NK-92 treated with Interleukin-12 subunit alpha and Interleukin-12 subunit beta, amount 100 ng/mL, for 24 hours (cell line): ENCODE measurements around the gene MCF2L.

Source experiments
- DNase-seq: peaks from one replicate; lab custom pipeline; 2025; lab: John Stamatoyannopoulos, UW

MCF2L gene

DNA sequence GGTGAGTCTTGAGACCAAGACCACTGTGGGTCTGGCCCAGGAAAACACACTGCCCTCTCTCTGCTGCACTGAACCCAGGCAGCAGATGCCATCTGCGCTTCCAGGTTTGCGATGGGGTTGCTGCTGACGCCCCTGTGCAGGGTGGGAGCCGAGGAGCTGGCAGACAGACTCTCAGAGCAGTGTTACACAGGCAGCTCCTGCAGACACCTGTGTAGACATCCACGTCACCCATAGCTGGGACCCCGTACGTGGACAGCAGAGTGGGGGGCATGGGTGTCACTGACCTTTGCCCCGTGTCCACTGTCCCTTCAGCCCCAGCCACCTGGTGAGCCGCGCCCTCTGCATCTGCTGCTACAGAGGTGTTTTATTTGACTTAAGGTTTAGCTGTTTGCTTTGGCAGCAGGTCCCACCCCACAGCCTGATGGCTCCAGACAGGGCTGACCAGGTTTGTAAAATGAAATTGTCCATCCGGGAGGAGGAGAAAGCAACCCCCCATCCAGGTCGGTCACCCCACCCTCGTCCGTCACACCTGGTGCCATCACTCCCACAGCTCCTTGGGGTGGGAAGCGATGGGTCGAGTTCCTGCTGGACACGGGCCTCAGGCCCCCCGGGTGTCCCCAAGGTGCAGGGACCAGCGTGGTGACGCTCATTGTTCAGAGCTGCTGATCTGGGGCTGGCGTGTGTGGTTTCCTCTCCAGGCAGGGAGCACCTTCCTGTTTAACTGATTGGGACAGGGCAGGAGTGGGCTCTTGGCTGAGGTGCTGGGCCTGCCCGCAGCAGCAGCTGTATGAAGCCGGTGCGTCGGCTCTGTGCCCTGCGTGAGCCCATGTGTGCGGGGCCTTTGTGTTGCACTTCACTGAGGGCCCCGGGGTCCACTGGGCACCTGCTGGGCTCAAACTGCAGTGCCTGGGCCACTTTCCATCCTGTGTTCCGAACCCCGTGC lies 28.4 kb downstream of the MCF2L start:
- DNase-seq: no peak

DNA sequence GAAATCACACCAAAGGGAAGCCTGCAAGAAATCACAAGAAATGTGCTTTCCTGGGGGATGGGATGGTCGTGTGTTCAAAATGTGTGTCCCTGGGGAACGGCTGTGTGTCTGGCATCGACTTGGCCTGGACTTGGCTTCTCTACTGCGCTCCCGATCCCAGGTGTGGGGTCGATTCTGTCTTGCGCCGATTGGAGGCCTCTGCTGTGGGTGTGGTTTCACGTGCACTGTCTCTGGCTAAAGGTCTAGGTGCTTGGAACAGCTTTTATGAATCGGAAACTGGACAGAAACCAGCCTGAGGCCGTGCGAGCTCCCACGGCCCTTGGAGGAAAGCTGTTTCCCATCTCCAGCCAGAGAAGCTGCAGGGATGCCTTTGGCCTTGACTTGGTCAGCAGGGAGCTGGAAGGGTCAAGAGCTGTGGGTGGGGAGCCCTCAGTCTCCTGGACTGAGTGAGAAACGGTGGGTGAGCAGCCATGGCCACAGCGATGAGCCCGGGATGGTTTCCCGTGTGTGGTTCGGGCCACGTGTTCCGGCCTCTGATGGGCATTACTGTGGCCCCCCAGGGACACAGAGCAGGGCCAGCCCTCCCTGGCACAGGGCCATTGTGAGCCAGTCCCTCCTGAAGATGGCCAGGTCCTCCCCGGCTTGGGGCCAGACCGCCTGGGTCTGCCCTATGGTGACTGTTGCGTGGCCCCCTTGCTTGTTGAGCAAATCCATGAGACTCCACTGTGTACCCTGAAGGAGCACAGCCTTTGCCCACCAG lies 29.7 kb downstream of the MCF2L start:
- DNase-seq: no peak

DNA sequence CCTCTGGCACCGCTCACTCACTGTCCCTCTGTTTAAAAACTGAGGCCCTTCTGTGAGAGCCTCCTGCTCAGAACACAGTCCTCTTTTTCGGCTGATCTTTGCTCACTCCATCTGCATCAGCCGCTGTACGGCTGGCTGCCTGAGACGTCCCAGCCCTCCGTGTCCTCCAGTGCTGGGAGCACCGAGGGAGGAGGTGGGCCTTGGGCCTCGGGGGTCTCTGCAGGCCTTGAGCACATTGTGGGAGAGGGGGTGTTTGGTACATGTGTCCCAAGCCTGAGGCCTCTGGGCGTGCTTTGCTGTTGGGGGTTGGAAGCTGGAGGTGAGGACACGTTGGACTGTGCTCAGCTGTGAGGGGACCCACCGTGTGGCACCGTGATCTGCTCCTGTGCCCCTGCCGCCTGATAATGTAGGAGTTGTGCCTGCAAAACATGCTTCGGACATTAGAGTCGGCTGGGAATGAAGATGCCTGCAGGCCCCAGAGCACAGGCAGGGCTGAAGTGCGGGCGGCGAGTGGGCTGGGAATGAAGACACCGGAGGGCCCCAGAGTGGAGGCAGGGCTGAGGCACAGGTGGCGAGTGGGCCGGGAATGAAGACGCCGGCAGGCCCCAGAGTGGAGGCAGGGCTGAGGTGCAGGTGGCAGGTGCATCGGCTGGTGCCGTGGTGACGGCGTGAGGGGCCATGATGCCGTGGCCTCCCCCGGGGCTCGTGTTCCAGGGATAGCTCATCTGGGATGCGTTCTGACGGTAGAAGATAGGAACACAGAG lies 30.6 kb downstream of the MCF2L start:
- no peak for DNase-seq

DNA sequence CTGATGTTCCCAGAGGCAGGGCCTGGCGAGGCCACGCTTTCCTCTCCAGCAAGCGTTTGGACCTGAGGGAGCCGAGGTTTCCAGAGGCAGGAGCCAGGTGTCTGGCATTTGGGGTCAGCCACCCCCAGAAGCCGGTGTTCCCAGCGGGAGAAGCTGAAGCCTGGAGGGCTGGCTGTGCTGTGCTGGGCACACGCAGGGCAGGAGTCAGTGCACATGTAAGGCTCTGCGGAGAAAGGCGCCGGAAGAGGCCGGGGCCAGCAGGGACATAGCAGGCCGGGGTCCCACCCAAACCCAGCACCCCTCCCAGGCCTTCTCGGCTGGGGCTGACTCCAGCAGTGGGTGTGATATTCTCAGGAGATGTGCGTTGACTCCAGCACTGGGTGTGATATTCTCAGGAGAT lies 31.6 kb downstream of the MCF2L start:
- DNase-seq: no peak

DNA sequence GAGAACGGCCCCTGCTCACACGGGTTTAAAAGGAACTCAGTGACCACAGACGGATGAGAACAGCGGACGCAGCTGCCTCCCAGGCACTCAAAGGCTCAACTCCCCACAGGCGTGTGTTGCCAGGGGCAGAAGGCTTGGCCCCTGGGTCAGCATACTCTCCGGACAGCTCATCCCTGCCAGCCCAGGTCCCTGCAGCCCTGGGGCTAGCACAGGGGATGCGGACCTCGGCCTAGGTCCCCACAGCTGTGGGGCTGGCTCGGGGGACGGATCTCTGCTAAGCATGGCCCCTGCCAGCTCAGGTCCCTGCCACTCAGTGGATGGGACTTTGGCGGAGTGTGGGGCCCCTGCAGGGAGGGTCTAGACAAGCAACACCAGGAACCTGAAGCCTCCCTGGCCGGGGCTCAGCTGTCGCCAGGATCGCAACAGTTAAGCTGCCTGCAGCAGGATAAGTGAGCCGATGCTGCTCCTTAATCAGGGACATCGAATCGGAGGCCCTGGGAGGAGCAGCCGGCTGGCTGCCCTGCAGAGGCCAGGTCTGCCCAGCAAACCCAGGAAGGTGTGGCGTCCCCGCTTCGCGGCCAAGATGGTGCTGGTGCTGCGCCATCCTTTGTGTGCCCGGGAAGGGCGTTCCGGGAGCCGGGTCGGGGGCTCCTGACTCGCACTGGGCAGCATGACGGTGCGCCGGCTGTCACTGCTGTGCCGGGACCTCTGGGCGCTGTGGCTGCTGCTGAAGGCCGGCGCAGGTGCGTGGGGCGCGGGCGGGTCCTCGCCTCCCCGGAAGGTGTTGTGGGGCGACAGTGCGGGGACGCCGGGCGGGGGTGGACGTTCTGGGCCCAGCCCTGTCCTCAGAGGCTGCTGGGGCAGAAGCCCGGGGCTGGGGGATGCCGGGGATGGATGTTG lies 32.5 kb downstream of the MCF2L start:
- no peak for DNase-seq

DNA sequence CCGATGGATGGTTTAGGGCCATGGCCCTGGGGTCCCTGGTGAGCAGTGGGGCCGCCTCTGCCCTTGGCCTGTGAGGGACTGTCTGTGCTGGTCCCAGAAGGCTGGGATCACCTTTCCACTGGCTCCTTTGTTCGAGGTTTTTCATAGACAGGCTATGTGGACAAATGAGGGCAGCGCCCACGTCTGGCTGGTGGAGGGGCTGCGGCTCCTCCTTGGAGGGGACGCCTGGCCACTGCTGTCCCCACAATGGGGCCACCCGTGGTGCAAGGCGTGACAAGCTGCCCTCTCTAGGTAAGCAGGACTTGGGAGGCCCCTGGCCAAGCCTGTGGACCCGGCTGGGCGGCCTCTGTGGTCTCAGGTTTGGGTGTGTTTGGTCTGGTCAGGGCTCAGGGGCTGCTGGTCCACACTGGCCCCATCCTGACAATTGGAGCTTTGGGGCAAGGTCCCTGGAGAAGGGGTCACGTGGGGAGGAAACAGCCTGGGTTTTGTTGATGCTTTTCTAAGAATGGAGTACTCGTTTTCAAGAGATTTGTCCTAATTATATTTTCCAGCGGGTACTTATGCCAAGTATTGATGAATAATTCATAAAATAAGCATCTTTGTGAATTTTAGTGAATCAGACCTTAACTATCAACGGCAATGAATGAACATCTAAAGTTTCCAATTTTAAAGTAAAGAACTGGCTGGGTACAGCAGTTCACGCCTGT lies 33.3 kb downstream of the MCF2L start:
- no peak for DNase-seq

DNA sequence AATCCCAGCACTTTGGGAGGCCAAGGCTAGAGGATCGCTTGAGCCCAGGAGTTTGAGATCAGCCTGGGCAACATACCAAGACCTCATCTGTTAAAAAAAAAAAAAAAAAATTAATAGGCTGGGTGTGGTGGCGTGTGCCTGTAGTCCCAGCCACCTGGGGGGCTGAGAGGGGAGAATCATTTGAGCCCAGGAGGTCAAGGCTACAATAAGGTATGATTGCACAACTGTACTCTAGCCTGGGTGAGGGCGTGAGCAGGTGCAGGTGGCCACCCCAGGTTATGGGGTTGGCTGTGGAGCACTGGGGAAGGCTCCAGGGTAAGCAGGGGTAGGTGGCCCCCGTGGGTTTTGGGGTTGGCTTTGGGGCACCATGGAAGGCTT lies 33.9 kb downstream of the MCF2L start:
- DNase-seq: no peak

DNA sequence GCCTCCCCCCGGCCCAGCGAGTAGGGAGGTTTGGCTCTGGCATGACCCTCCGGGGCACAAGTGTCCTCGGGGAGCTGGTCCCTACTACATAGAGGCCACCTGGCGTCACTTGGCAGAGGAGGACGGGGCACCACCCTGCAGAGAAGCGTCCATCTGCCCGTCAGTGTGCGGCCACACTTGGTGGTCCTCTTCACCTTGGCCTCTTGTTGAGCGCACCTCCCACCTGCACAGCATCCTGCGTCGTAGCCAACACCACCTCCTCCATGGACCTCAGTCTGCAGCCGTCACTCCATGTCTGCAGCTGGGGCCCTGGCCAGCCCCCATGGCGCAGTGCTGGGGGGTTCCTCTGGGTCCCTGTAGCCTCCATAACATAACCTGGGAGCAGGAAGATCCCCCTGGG lies 35.1 kb downstream of the MCF2L start:
- DNase-seq: no peak

DNA sequence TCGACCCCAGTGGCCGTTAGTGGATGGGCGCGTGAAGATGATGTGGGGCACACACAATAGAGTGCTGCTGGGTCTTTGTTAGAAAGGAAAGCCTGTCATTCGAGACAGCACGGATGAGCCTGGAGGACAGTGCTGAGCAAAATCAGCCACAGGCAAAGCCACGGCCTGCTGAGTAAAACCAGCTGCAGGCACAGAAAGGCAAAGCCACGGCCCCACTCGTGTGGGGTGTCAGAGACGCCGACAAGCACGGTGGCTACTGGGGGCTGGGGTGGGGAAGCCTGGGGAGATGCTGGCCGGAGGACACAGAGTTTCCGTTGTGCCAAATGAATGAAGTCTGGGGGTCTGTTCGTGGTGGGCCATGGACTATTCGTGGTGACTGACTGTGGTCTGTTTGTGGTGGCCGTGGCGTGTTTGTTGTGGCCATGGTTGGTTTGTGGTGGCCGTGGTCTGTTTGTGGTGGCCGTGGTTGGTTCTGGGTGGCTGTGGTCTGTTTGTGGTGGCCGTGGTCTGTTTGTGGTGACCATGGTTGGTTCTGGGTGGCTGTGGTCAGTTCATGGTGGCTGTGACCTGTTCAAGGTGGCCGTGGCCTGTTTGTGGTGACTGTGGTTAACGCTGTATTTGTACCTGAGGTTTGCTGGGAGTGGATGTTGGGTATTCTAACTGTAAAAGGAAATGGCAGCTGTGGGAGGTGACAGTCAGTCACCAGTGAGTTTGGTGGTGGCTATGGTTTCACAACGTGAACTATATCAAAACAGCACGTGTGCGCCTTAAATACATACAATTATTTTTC lies 36.3 kb downstream of the MCF2L start:
- DNase-seq: no peak

DNA sequence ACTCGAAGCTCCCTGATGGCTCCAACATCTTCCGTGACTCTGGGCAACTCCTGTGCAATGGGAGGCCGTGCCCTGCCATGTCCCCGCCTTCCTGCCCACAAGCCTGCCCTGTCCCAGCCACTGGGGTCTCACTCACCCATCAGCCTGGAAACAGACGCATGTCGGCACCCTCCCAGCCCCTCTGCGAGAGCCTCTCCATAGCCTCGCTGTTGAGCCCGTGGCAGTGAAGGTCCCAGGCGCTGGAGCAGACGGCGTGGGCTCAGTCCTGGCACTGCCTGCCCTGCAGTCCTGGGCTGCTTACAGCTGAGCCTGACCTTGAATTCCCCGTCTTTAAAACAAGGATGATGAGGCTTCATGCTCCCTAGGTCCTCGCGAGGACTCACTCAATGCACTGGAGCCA lies 37.0 kb downstream of the MCF2L start:
- no peak for DNase-seq

DNA sequence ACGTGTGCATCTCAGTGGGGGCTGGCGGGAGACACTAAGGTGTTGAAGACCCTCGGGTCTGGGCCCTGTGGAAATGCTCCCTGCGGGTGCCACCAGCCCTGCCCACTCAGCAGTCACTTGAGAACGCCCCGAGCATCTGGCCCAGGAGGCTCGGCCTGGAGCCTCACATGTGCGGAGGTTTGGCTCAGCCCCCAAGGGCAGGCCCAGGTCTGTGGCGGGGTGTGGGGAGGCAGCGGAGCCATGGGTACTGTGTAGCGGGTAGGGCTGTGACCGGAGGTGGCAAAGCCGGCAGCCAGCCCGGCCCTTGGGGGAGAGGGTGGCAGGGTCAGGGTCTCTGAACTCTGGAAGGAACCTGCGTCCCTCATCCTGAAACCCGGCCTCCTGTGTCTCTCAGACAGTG lies 37.6 kb downstream of the MCF2L start:
- no peak for DNase-seq

DNA sequence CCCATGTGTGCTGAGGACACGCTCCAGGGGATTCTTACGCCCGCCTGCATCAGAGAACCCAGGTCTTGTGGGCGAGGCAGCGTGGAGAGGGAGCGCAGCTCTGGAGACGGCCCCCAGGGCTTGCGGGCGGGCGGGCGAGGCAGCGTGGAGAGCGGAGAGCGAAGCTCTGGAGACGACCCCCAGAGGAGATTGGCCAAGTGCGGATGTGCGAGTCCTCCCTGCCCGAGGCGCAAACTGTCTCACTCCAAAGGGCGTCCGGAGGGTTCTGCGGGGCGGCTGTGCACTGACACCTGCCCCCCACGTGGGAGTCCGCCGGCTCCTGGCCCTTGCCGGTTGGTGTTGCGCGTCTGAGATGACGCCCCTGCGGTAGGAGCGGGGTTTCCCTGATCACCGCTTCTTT lies 39.8 kb downstream of the MCF2L start:
- DNase-seq: no peak

DNA sequence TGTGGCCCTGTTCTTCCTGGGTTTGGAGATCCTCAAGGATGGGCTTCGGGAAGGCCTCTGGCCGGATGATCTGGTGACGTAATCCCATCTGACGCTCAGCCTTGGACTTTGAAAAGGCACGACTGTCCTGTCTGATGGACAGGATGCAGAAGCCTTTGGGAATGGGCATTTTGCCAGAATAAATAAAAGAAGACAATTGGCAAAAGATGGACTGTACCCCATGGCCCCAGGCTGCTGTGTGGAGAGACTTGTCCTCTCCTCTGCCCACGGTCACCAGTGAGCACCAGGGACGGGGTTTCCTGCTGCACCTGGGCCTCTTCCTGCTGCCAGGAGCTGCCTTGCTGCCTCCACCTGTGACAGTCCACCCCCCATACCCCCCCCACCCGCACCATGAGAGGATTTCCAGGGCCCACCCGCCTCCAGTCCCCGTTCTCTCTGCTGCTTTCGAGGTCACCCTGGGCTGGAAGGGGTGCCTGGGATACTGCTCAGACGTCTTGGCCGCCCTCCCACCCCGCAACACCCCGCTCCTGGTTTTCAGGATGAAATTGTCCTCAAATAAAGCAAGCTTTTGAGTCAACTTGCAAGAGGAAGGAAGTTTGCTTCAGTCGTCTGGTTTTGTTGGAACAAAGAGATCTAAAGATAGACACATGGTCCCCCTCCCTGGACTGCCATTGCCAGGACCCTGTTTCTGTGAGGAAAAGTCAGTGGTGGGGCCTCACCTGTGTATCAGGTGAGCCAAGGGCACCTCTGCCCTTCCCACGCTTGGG lies 40.9 kb downstream of the MCF2L start:
- DNase-seq: no peak

DNA sequence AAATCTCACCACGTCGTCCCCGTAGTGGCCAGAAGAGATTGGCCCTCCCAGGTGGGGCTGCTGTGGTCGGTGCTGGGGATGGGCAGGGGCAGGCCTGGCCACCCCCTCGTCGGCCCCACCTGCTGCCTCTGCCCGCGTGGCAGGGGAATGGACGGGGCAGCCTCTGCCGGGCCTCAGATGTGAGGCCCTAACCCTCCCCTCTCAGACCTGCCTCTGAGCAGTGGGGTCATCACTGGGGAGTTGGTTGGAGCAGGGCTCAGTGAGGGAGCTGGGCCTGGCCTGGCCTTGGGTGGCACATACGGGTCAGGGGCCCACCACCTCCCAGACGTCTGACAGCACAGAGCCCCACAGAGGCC lies 41.5 kb downstream of the MCF2L start:
- no peak for DNase-seq

DNA sequence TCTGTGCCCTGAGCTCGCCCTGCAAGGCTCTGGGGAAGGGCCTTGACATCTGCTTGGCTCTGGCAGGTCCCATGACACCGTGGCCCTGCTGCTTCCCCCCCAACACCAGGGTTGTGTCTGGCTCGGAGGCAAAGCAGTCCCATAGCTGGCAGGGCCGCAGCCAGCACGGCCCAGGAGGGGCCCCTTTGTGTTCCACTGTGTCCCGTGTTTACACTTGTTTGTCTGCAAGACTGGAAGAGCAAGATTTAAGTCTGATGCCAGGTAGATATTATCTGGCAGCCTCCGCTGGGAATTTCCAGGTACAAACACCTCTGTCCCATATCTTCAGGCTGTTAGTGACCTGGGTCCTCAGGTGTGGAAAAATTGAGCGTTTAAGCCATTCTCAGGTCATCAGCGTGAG lies 44.3 kb downstream of the MCF2L start:
- DNase-seq: no peak

DNA sequence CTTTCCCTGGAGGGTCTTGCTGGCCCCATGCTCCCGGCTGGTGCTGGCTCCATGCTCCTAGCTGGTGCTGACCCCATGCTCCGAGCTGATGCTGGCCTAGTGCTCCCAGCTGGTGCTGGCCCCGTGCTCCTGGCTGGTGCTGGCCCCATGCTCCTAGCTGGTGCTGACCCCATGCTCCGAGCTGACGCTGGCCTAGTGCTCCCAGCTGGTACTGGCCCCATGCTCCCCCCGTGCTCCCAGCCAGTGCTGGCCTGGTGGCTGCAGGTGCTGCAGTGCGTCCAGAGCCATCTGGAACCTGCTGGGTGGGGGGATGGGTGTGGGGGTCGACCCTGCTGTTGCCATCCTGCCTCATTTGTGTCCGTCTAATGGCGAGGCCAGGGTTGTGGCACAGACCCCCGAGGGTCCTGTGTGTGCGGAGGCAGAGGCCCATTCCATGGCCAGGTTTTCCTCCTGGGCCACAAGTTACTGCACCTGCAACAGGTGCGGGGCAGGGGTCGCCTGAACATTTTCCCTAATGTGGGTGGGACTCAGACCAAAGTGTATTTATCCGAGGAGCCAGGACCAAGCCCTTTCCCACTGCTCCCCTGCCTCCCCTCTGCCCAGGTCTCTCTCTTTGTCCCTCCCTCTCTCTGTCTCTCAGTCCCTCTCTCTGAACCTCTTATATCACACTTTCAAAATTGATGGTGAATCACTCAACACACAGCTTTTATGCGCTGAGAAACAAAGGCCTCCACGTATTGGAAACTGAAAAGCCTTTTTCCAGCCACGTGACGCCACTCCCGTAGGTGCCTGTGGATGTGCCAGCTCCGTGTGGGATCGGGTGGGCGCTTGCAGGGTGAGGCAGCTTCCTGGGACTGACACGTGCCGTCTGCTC lies 45.1 kb downstream of the MCF2L start:
- DNase-seq: no peak

DNA sequence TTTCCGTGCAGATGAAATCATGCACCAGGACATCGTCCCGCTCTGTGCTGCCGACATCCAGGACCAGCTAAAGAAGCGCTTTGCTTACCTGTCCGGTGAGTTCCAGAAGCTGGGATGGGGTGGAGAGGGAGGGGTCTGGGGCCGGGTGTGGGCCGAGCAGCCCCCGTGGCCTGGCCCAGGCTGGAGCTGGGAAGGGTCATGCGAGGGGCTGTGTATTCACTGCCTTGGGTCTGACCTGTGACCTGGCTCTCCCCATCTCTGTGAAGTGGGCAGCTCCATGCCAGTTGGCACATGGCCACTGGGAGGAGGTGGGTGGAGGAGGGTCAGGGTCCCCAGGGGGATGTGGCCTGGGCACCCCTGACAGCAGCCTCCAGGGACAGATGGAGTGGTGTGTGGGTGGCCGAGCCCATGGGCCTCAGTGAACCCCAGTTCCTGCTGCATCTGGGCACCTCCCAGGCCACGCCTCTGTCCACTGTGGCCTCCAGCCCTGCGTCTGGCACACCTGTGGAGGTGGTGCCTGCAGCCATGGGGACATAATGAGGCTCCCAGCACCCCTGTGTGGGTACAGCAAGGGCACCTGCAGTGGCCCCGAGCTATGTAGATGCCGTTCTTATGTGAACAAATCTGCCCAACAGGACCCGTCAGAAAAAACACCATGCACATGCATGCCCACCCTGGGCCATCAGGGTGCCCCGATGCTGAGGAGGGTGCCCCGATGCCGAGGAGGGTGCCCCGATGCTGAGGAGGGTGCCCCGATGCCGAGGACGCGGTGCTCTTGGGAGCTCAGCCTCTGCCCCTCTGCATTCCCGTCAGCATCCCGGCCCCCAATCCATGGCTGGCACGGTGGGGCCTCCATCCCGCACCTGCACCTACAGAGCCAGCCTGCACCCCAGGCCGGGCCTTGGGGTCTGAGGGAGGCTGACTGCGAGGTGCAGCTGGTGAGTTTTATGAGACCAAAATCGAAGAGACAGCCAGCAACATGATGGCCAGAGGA lies 46.0 kb downstream of the MCF2L start:
- DNase-seq: no peak
